Measurements from ENCODE around the gene KCTD20. TPM values are rescaled to one million over a fixed set of nuclear protein-coding genes. Genes with fewer than 3 reads are reported as not detected.

The KCTD20 gene
- total and polyA plus RNA-seq, 2 of the 13 experiments (the other 11 are each of a cell fraction or from before 2014, with no cell fraction given) = 52.7 to 67.1 TPM

- TF ChIP-seq, protein P1, sequence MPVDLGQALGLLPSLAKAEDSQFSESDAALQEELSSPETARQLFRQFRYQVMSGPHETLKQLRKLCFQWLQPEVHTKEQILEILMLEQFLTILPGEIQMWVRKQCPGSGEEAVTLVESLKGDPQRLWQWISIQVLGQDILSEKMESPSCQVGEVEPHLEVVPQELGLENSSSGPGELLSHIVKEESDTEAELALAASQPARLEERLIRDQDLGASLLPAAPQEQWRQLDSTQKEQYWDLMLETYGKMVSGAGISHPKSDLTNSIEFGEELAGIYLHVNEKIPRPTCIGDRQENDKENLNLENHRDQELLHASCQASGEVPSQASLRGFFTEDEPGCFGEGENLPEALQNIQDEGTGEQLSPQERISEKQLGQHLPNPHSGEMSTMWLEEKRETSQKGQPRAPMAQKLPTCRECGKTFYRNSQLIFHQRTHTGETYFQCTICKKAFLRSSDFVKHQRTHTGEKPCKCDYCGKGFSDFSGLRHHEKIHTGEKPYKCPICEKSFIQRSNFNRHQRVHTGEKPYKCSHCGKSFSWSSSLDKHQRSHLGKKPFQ (CRISPR knock-in tag; IDR thresholded peaks at IDR 0.05; ENCODE audit: insufficient replicate concordance) = peak; percentile 13
- TF ChIP-seq ATM (IDR thresholded peaks at IDR 0.05; ENCODE audit: borderline replicate concordance) (no peak), SSRP1 (CRISPR knock-in tag; IDR thresholded peaks at IDR 0.05) (peak; percentile 72; the same call in 1 of the 2 replicates), SIX1 (CRISPR knock-in tag; IDR thresholded peaks at IDR 0.05; ENCODE audit: borderline replicate concordance) (peak; percentile 69; the same call in 1 of the 2 replicates), GLMP (CRISPR knock-in tag; IDR thresholded peaks at IDR 0.05; ENCODE audit: borderline replicate concordance) (no peak), ZNF547 (CRISPR knock-in tag; IDR thresholded peaks at IDR 0.05) (peak; percentile 87), ZNF580 (CRISPR knock-in tag; IDR thresholded peaks at IDR 0.05; ENCODE audit: borderline replicate concordance, low read depth) (peak; percentile 84; the same call in 1 of the 2 replicates), ARID2 (CRISPR knock-in tag; IDR thresholded peaks at IDR 0.05; ENCODE audit: borderline replicate concordance) (peak; percentile 37; the same call in 1 of the 2 replicates), ZNF333 (CRISPR knock-in tag; IDR thresholded peaks at IDR 0.05; ENCODE audit: borderline replicate concordance) (peak; percentile 69; the same call in 1 of the 2 replicates), KLF13 (CRISPR knock-in tag; IDR thresholded peaks at IDR 0.05) (no peak), ZNF350 (CRISPR knock-in tag; IDR thresholded peaks at IDR 0.05; ENCODE audit: borderline replicate concordance, low read depth) (peak; percentile 65; the same call in 1 of the 2 replicates), MAFF (IDR thresholded peaks at IDR 0.05; ENCODE audit: low read depth, low read length) (no peak; the same call in 1 of the 2 replicates), POLR2G (IDR thresholded peaks at IDR 0.05; ENCODE audit: low read depth, low read length) (peak; percentile 97), KDM1A (CRISPR knock-in tag; IDR thresholded peaks at IDR 0.05) (peak; percentile 61), CBX5 (CRISPR knock-in tag; IDR thresholded peaks at IDR 0.05; ENCODE audit: borderline replicate concordance) (peak; percentile 53; the same call in 1 of the 2 replicates), ZNF629 (CRISPR knock-in tag; conservative IDR thresholded peaks at IDR 0.05) (0 out of 2 replicates have a peak, but pooled peaks have one; percentile 11), GABPB1 (CRISPR knock-in tag; IDR thresholded peaks at IDR 0.05) (peak; percentile 86), SNRNP70 (IDR thresholded peaks at IDR 0.05; ENCODE audit: low read depth, low read length) (no peak), MAFG (CRISPR knock-in tag; IDR thresholded peaks at IDR 0.05) (no peak)
- TF ChIP-seq, protein P2, sequence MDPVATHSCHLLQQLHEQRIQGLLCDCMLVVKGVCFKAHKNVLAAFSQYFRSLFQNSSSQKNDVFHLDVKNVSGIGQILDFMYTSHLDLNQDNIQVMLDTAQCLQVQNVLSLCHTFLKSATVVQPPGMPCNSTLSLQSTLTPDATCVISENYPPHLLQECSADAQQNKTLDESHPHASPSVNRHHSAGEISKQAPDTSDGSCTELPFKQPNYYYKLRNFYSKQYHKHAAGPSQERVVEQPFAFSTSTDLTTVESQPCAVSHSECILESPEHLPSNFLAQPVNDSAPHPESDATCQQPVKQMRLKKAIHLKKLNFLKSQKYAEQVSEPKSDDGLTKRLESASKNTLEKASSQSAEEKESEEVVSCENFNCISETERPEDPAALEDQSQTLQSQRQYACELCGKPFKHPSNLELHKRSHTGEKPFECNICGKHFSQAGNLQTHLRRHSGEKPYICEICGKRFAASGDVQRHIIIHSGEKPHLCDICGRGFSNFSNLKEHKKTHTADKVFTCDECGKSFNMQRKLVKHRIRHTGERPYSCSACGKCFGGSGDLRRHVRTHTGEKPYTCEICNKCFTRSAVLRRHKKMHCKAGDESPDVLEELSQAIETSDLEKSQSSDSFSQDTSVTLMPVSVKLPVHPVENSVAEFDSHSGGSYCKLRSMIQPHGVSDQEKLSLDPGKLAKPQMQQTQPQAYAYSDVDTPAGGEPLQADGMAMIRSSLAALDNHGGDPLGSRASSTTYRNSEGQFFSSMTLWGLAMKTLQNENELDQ (CRISPR knock-in tag; IDR thresholded peaks at IDR 0.05; ENCODE audit: borderline replicate concordance) = no peak
- TF ChIP-seq, protein P3, sequence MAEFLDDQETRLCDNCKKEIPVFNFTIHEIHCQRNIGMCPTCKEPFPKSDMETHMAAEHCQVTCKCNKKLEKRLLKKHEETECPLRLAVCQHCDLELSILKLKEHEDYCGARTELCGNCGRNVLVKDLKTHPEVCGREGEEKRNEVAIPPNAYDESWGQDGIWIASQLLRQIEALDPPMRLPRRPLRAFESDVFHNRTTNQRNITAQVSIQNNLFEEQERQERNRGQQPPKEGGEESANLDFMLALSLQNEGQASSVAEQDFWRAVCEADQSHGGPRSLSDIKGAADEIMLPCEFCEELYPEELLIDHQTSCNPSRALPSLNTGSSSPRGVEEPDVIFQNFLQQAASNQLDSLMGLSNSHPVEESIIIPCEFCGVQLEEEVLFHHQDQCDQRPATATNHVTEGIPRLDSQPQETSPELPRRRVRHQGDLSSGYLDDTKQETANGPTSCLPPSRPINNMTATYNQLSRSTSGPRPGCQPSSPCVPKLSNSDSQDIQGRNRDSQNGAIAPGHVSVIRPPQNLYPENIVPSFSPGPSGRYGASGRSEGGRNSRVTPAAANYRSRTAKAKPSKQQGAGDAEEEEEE (CRISPR knock-in tag; IDR thresholded peaks at IDR 0.05; ENCODE audit: borderline replicate concordance) = 0 out of 2 replicates have a peak, but pooled peaks have one; percentile 60
These were observed at the start of gene KCTD20, which contains the start of gene PXT1 (continued) for GRCh38 chr6:36442671-36443470.

Data from HepG2 (cell line).